ENCODE results near the gene PARM1. TPM values are rescaled to one million over a fixed set of nuclear protein-coding genes. Genes with fewer than 3 reads are reported as not detected.

Gene PARM1
- total and polyA plus RNA-seq, 2 of the 4 experiments (the other 2 are of a cell fraction): 0.07 to 0.18 TPM

GRCh38 chr4:74964311-74964710 is 31.4 kb downstream of the PARM1 start:
- ATAC-seq (ENCODE audit: low read depth): no peak
- Histone ChIP-seq H4K91ac (ENCODE audit: insufficient read depth, low read depth, low read length) (no peak overlapping the region), H4K8ac (ENCODE audit: low read depth in 2 of 2, low read length in 2 of 2) (no peak overlapping the region), H3K9me1 (ENCODE audit: insufficient read depth, low read length) (no peaks in the 10 kb centered on the region), H2BK15ac (ENCODE audit: low read depth, low read length) (no peak overlapping the region), H3K56ac (ENCODE audit: extremely low read depth, insufficient read depth, low read length) (no peak overlapping the region), H3K79me1 (ENCODE audit: low read depth in 1 of 2, low read length in 2 of 2) (no peaks in the 10 kb centered on the region), H3K4me3 (ENCODE audit: insufficient read depth, low read depth, low read length) (no peak overlapping the region), H3K9ac (ENCODE audit: low read depth, low read length) (no peak overlapping the region), H2BK120ac (ENCODE audit: low read depth, low read length) (no peak overlapping the region), H4K5ac (ENCODE audit: low read depth, low read length) (no peak overlapping the region), H3K4me1 (ENCODE audit: control insufficient read depth, insufficient read depth, low read length) (no peaks in the 10 kb centered on the region), H4K20me1 (ENCODE audit: insufficient read depth, low read length) (no peaks in the 10 kb centered on the region), H3K23ac (ENCODE audit: low read depth, low read length) (no peak overlapping the region), H3K18ac (ENCODE audit: low read depth, low read length) (no peak overlapping the region), H2AK9ac (replicated peaks; ENCODE audit: low read depth, low read length, poor library complexity) (no peak overlapping the region), H3K36me3 (ENCODE audit: control insufficient read depth, insufficient read depth, low read length) (no peaks in the 10 kb centered on the region), H3K14ac (replicated peaks; ENCODE audit: low read depth, low read length) (no peak overlapping the region), H2AK5ac (ENCODE audit: low read depth, low read length) (no peak overlapping the region), H3K4me2 (ENCODE audit: low read depth, low read length) (no peak overlapping the region), H3K9me3 (ENCODE audit: control insufficient read depth, insufficient read depth, low read length) (no peaks in the 10 kb centered on the region), H2BK5ac (ENCODE audit: low read depth, low read length, poor library complexity, severe bottlenecking) (no peak overlapping the region), H2BK20ac (ENCODE audit: low read depth, low read length) (no peak overlapping the region), H2AFZ (replicated peaks; ENCODE audit: low read length, poor library complexity) (no peak overlapping the region), H3K27me3 (ENCODE audit: control insufficient read depth, insufficient read depth, low read length) (no peaks in the 10 kb centered on the region), H3K4ac (ENCODE audit: low read depth, low read length) (no peak overlapping the region), H3K27ac (ENCODE audit: insufficient read depth, low read length) (no peak overlapping the region)
- WGBS, 2 experiments (ENCODE audit: extremely low coverage in 2 of 2, insufficient read length in 1 of 2): 22% methylated on average over 1 of the region's 2 CpGs; no CpG with 5 or more reads in 1 of the 2 experiments
- TF ChIP-seq SMC3 (IDR thresholded peaks at IDR 0.05; ENCODE audit: low read depth, low read length) (no peak), RFX5 (IDR thresholded peaks at IDR 0.05; ENCODE audit: low read depth, low read length) (no peak), MXI1 (IDR thresholded peaks at IDR 0.05; ENCODE audit: borderline replicate concordance, low read depth, low read length) (no peak), CHD1 (IDR thresholded peaks at IDR 0.05; ENCODE audit: low read depth, low read length) (no peak), MAZ (IDR thresholded peaks at IDR 0.05; ENCODE audit: borderline replicate concordance, low read depth, low read length) (no peak), NFE2L2 (IDR thresholded peaks at IDR 0.05; ENCODE audit: low read depth, low read length) (no peak), RCOR1 (IDR thresholded peaks at IDR 0.05; ENCODE audit: insufficient replicate concordance, low read length) (no peak), CTCF (conservative IDR thresholded peaks at IDR 0.05; ENCODE audit: low read depth, low read length) (no peak), ELK1 (IDR thresholded peaks at IDR 0.05; ENCODE audit: borderline replicate concordance, low read depth, low read length) (no peak), FOS (IDR thresholded peaks at IDR 0.05; ENCODE audit: low read depth, low read length) (no peak), MAFK (IDR thresholded peaks at IDR 0.05; ENCODE audit: low read depth, low read length) (no peak), POLR2A (IDR thresholded peaks at IDR 0.05; ENCODE audit: low read depth, low read length) (no peak), RAD21 (IDR thresholded peaks at IDR 0.05; ENCODE audit: low read length) (no peak), USF2 (IDR thresholded peaks at IDR 0.05; ENCODE audit: low read depth, low read length) (no peak), CEBPB (IDR thresholded peaks at IDR 0.05; ENCODE audit: low read depth, low read length) (no peak), BHLHE40 (IDR thresholded peaks at IDR 0.05; ENCODE audit: low read depth, low read length) (no peak)
- POLR2A ChIA-PET (ENCODE audit: unreplicated experiment): no interaction called here
- intact Hi-C loops (cut with micrococcal nuclease): no loop called here
- no TSS peak for BruUV-seq (replicated peaks)
- CTCF ChIA-PET: no interaction called here
- no peak for DNase-seq
- in situ Hi-C loops (cut with MboI; ENCODE audit: low sequenced_read_pairs): no loop called here
- dilution Hi-C loops (cut with HindIII; ENCODE audit: low sequenced_read_pairs, unreplicated experiment): no loop called here
